Activated T-helper 9 cell treated with anti-CD3 and anti-CD28 coated beads, Interleukin-2, amount 50 U/mL, for 16 hours (primary cell): ENCODE measurements around the gene PRKAG2.
"Not testable (repeated sequence)": the region's sequence is repeated elsewhere in the genome, so short reads cannot be mapped to it uniquely, and the experiment has no call there.

Source experiments
- DNase-seq: peaks from one replicate; pipeline ENCODE4 v3.0.0-alpha.2; 2020; ENCODE audit warnings: low read depth

PRKAG2 gene

DNA sequence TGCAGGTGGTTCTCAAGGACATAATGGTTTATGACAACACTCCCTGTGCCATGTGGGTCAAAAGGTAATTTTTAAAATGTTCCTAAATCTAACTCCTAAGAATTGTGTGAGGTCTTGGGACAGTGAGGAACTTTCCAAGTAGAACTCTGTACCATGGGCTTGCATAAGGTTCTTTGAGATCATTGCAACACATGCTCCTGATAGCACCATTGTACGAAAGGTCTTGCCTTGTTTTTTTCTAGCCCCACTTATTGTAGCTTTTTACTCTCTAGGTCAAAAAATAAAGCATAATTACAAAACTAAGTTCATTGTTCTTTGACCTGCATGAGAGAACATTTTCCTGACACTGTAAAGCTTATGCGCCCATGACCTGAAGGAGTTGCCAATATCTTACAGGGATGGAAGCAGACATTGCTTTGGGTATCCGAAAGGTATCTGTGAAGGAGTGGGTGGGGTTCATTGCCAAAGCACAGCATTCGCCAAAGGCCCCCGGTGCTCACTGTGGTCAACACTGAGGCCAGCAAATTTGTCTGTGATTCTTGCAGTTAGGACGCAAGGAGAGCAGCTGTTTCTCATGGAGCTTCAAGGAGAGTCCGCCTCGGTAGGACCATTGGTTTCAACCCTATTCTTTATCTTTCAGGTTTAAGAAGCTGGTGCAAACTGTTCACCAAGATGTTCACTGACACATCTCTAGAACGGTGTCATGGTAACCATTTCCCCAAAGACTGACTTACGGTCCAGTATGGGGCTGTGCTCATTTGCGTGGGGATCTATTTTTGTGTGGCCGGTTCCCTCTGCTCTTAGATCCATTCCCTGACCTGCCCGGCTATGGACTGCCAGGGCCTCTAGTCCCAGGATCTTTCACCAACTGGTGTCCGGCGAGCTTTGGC is 7.6 kb upstream of the PRKAG2 start:
- DNase-seq: no peak

DNA sequence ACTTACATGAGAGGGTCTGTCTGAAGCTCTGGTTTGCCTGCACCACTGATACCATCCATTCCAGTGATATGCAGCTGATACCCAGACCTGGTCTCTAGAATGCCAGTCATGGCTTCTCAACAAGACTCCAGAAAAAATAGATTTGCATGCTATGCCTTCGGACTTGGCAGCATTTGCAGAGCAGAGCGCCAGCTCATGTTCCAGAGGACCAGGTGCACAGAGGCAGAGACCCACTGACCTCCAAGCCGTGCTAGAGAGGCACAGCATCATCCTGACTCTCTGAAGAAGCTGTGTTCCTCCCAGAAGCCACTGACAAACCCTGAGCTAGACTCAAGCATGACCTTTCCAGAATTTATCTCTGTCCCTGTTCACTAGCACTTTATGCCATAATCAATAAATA is 6.9 kb upstream of the PRKAG2 start:
- no peak for DNase-seq

DNA sequence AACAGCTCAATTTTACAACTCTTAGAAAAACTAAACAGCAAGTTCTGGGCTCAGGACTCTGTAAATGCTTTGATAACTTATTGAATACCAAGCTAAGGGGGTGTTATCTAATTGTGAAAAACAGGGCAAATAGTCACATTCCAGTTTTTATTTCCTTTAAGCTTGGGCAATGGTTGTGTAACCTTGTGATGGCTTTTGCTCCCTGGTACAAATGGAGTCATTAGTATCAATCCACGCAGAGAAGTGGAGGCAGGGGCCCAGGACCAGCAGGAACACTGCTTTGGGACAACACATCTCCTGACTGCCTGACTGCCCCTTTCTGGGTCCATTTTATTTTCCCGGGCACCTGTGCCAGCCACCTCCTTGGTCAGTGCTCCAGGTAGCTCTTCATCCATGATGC is 5.8 kb upstream of the PRKAG2 start:
- DNase-seq: no peak

DNA sequence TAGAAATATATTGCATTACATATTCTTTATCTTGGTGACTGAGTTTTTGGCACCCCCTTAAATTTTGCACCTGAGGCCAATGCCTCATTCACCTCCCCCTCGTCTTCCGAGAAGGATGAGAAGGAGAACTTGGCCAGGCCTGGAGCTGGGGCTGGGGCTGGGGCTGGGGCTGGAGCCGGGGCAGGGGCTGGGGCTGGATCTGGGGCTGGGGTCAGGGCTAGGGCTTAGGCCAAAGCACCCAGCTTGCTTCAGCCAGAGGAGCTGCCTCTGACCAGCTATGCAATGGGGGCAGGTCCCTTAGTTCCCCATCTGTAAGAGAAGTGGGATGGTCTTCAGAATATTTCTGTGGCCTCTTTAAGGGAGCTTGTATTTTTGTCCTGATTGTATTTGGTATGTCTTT is 3.8 kb upstream of the PRKAG2 start:
- no peak for DNase-seq

DNA sequence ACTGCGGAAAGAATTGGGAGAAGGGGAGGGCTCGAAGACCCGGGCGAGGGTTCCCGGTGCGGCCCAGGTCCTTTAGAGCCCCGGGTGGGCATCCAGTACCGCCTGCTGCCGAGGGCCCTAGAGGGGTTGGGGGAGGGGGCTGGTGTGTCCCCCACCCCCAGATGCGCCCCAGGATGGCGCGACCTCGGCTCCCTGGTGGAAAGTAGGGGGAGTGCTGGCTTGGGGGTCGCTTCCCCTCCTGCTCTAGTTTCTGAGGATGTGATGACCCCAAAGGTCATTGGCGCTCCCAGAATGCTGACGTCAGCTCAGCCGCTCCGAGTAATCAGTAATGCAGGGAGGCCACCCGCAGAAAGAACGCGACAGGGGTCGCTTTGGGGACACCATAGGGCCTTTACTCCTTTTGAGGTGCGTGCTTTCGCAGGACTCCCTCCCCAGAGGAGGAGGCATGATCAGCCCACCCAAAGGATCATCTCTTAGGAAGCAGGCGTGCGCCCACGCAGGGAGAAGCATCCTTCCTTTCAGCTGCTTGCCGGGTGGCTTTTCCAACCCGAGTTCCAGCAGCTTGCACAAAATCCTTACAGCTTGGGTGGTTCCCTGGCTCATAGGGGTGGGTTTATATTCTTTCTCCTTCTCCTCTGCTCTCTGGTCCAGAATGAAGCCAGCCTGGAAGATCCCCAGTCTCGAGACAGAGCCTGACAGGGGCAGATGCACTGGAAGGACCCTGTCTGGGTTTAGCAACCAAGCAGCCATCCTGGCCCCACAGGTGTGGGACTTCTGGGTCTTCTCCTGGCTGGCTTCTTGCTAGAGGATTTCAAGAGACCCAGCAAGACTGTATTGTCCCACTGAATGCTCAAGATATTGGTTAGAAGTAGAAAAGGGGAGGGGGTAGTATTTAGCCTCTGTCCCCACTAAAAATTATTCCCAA is 1.3 kb upstream of the PRKAG2 start:
- no peak for DNase-seq

DNA sequence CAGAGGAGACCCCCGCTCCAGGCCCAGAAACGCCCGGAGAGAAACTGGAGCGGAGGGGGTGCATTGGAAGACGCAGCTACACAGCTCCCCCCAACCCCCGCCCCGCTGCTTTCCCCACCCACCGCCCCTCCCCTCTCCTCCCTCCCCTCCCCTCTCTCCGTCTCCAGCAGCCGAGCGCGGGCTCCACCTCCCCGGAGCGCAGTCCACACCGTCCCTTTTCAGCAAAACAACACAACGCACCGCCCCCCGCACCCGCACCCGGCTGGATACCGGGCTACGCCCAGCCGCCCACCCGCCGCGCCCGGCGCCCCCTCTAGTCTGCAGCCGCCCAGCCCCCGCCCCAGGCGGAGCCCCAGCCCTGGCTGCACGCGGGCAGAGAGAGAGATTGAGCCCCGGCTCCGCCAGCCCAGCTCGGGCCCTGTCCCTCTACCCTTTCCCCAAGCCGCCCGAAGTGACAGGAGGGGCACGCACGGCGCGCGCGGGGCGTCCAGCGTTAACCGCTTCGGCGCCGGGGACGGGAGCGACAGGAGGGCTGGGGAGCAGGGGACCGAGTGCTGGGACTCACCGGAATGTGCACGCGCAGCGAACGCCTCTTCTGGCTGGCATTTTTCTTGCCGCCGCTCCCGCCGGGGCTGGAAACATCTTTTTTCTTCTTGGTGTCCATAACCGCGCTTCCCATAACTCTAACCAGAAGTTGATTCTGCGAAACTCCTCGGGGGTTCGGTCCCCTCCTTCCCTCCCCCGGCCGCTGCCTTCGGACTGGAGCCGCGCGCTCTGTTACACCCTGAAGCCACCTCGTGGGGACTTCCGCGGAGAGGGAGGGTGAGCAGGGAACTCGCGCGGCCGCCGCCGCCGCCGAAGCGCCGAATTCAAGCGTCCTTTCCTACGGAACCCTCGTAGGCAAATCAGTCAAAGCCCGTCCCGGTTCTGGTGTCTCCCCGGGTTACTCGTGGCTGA is 695 bp downstream of the PRKAG2 start:
- peak; percentile 59 for DNase-seq

DNA sequence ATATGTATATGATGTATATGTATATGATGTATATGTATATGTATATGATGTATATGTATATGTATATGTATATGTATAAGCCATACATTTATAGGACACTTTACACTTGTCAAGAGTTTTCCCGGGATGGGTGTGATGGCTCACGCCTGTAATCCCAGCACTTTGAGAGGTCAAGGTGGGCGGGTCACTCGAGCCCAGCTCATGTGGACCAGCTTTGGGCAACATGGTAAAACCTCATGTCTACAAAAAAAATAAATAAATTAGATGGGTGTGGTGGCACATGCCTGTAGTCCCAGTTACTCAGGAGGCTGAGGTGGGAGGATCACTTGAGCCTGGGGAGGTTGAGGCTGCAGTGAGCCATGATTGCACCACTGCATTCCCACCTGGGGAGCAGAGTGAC is 2.4 kb downstream of the PRKAG2 start:
- not testable (repeated sequence) for DNase-seq

DNA sequence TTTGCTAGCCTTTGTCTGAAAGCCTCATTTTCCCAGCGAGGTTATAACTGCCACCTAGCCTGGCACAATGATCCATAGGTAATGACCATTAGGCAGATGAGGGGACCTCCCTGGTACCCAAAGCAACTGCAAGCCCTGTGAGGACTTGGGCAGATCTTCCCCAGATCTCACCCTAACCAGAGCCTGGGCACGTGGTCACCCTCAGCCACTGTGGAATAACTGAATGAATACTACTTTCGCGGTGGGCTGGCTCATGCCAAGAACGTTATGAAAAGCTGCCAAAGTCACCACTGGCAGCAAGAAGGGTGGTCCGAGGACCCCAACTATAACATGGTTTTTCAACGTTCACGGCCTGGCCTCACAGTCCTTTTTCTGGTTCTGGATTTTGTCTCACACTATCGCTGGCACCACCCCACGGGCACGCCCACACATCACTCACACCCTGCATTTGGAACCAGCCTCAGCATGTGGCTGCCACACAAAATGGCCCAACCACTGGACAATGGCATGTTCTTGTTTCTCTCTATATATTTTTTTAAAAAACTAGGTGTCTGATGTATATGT is 3.4 kb downstream of the PRKAG2 start:
- no peak for DNase-seq

DNA sequence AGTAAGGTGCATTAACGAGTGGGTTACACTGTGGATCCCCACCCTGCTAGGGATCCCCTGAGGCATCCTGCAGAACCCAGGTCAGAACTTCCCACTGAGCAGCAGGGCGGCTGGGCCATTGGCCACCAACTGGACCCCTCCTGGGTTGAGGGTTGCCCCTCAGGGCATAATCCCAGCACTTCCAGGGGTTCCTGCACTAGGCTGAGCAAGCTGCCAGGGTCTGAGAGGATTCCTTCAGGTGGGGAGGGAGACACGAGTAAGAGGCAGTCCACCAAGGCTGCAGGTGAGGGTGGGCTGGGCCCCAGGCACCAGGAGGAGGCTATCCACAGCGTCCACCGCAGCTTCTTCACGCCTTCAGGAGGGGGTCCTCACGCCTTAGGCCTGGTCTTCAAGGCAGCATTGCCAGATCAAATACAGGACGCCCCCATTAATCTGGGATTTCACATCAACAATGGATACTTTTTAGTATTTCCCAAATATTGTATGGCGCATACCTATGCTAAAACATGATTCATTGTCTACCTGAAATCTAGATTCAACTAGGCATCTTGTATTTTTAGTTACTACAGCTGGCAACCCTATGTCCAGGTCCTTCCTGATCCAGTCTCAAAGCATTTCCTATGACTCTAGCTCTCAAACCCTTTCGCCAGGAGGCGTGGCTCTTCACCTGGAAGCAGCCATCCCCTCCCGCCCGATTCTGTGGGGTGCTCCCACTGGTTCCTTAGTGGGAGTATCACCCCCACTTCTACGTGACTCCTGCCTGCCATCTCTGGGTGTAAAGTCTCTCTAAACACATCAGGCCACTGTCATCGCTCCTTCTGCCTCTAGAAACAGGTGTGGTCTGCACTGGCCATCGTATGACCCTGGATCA is 4.1 kb downstream of the PRKAG2 start:
- DNase-seq: no peak

DNA sequence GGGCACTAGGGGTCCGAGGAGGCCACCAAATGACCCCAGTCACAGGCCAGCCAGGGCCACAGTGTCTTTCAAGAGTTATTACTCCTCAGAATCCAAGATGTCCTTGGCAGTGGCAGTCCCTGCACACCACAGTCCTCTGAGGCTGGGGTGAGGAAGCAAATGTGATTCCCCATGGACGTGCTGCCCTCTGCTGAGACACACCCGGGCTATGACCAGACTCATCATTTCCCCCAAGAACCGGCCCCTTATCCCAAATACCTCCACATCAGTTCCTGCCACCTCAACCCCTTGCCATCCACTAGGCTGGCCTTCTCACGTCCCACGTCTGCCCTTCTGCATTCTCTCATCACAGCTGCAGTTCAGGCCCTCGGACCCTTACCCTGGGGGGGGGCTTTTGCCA is 5.0 kb downstream of the PRKAG2 start:
- no peak for DNase-seq

DNA sequence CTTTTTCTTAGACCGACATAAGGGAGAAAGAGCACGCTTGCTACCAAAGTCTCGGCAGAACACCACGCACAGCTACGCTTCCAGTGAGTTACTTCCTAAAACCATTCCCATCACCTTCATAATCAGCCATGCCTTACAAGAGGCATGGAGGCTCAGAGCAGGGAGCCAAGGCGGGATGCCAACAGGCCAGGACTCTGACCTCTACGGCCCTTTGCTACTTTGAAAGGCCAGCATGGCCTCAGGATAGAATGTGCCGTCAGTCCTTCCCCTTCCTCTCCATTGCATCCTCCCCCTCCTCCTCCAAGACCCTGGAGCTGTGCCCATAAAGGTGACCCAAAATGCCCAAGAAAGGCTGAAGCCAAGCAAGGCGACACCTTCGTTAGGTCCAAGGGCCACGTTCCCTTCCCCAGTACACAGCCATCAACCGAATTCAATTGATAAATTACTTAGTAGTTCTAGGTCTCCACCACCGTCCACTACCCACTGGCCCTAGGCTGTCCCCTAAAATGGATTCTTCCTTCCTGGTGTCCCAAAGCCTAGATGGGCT is 5.7 kb downstream of the PRKAG2 start:
- no peak for DNase-seq

DNA sequence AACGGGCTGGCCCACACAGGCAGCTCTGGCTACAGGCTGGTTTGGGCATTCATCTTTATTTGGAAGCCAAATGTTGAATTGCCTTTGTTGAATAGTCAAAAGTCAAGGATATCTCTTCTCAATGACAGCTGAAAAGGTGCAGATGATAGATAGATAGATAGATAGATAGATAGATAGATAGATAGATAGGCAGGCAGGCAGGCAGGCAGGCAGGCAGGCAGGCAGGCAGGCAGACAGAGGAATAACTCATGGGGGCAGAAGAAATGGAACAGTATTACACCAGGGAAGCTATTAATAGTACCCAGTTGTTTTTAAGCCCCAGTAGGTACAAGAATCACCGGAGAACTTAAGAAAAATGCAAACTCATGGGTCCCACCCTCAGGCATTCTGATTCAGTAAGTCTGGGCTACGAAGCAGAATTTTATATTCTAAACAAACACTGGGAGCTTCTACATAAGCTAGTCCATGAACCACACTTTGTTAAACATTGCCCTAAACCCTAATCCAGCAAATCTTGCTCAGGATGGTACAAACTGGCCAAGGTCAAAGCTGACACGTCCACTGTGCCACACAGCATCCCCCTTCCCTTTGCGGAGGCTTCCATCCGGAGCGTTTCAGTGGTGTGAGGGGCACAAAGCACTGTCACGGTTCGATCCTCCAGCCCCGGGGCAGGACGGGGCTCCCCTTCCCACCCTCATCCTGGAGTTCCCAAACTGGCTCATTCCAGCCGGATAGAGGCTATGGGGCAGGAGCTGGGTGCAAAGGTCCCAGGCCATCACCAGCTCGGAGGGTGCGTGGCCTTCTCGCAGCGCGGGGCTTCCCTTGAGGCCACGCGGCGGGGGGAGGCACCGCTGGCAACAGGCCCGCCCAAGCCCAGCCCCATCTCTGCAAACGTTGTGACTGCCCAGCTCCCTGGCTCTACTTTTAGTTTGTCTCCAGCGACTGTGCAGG is 6.7 kb downstream of the PRKAG2 start:
- DNase-seq: no peak

DNA sequence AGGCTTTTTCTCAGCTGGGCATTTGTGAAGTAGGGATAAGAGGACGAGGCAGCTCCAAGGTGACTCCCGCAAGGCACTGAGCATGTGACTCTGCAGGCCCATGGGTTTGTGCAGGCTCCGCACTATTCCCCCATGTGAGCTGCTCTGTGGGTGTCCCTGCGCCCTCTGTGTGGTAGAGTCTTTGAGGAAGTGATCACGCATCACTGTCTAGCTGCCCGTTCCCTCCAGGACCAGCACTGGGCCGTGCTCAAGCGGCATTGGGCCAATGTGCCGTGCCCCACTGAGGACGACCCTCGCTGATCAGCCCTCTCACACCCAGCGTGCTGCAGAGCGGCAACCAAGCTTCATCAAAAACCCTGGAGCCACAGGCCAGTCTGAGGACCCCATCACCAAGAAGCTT is 7.5 kb downstream of the PRKAG2 start:
- no peak for DNase-seq

DNA sequence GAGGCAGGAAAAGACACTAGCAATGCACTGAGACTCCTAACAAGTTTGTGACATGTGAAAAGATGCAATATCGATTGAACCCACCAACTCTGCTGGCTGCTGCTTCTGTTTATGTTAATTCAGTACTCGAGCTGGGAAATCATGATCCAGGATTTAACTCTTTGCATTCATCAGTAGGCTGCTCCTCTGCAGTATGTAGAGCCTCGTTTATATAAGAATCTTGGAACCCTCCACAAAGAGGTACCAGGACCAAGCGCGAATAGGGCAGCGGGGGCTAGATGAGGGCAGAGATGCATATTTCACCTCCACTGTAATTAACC is 7.8 kb downstream of the PRKAG2 start:
- DNase-seq: no peak

DNA sequence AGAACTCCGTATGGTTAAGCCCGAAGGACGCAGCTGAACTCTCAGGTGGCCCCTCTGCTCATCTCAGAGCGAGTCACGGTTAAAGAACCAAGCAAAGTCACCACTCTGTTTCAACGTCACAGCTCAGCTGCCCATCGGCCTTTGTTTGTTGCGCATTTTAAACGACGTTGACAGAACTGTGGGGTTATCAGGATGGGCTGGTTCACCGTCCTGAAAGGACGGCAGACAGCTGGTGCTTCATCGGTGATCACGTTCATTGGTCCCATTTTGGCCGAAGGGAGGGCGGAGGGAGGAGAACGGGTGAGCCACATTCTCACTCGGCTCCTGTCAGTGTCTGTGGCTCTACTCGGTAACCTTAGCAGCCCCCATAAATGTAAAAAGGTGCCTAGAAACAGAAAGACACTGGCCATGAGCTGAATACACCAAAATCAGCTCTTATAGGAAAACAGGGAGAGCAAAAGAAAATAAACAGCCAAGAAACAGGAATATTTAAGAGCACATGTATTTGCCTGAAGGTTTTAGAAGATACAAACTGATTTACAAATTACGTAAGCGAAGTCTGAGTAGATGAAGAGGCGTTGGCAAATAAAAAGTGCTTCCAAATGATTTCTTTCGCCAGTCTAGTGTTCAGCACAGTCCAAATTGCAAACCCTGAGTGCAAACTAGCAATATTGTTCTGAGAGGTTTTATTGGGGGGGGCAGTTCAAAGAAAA is 8.4 kb downstream of the PRKAG2 start:
- DNase-seq: no peak

DNA sequence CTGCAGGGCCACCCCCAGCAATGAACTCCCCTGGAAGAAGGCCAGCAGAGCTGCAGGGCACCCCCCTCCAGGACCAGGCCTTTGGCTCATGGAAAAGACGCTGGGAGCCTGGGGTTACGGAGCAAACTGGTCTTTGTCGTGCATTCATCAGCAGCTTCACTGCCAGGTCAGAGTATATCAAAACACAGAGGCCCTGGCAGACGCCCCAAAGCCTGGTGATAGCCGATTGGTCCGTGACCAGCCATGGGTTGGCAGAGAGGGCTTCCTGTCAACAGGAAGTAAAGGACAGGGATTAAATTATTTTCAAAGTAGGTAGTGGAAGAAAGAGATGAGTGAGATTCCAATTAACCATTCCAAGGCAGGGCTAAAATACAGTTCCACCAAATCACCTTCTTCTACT is 9.0 kb downstream of the PRKAG2 start:
- no peak for DNase-seq

DNA sequence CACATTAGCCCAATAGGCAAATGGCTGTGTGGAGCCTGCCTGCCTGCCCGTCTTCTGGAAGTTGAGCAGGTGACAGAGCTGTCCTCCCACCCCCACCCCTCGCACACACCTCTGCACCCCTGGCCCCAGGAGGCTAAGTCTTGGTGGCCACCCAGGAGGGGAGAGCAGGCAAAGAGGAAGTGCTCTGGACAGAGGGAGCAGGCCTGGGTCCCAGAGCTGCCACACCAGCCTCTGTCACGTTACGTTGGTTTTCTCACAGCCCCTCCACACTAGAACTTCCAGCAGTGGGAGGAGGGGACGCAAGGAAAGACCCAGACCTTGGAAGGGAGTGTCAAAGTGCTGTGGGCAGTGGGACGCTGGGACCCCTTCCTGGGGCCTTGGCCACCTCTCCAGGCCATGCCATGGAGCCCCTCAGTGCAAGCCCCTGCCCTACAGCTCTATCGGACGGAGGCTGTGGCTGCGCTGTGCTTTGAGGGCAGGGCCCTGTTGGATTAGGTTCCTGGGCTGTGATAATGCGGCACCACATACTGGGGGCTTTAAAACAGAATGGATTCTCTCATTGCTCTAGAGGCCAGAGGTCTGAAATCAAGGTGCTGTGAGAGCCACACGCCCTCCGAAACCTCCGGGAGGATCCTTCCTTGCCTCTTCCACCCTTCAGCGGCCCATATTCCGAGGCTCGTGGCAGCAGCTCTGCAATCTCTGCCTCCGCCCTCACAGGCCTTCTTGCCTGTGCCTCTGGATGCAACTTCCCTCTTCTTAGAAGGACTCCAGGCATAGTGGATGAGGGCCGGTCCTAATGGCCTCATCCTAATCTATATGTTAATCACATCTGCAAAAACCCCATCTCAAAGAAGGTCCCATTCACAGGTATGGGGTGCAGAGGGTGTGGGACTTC is 9.9 kb downstream of the PRKAG2 start:
- no peak for DNase-seq

DNA sequence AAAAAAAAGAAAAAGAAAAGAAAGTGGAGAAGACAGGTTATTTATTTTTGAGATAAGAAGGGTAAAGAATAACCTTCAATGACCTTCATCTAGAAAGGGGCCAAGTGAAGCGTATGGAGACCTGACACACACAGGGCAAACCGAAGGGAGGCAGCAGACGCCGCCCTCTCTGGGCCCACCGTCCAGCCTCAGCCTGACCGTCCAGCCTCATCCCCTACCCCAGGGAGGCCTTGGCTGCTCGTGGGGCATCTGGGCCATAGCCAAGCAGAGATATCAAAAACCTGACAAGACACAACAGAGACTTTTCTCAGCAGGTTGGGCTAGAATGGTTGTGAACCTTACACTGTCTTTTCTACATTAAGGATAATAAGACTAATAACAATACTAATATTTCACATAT is 10.9 kb downstream of the PRKAG2 start:
- DNase-seq: no peak
